Heart left ventricle (tissue), 13 donors: ENCODE data around the gene TRPV3.

Experiments used
- CTCF ChIP-seq, 12 donors: fragments of 200-600 bp; sonication (generic) in 4 of 12; IDR thresholded peaks; one replicate each; pipeline versions ENCODE4 v1.5.0 to v1.8.0; 2018 to 2022; ENCODE audit warnings: antibody characterized with exemption in 12 of 12, mild to moderate bottlenecking in 5 of 12
- POLR2A ChIP-seq, 2 donors: fragments of 450-650 bp; IDR thresholded peaks; one replicate each; pipeline ENCODE4 v1.6.1; 2017; ENCODE audit warnings: antibody characterized with exemption in 2 of 2, mild to moderate bottlenecking in 2 of 2, moderate library complexity in 2 of 2
- donor health status: ischemic (EF 13 %, LVEDD 7.1; RV severe dilation, severe dysfunction).
- donor health status: DM: no; HTN: yes; CAD: no.
- donor health status: DM: no; HTN: no; CAD: no.
- donor health status: ischemic (EF 25% LVEDD 6.9; RV normal size, moderate dysfunction).
- donor health status: ischemic (EF 25% LVEDD 5.7; RV mildly dilated, moderate dysfunction).
- donor health status: ischemic (EF 35%, LVEDD 5.7; RV mildly dilated, moderate dysfunction).
- donor health status: nonischemic (EF 11% LVEDD 7.7; RV severe dilation, severe dysfunction).
- donor health status: DM: yes; HTN: yes; CAD: no.
- donor health status: PGD.
- donor health status: ischemic (EF 29% LVEDD 5.4; RV normal size, mild dysfunction).
- donor health status: nonischemic (EF 23%, LVEDD 6.1; RV moderate dilation, normal function).

- TF ChIP-seq POLR2A (IDR thresholded peaks at IDR 0.05) (no peak), CTCF (IDR thresholded peaks at IDR 0.05) (no peak)
These were observed 40.5 kb upstream of the TRPV3 start for GRCh38 chr17:3598078-3598477.
